ENCODE data around the gene ARSD. TPM values are rescaled to one million over a fixed set of nuclear protein-coding genes. Genes with fewer than 3 reads are reported as not detected.
"Not testable (repeated sequence)": the region's sequence is repeated elsewhere in the genome, so short reads cannot be mapped to it uniquely, and the experiment has no call there.

The ARSD gene
- total and polyA plus RNA-seq, 2 of the 8 experiments (the other 6 are each of a cell fraction or from before 2014, with no cell fraction given), result 1.8 to 3.2 TPM

- H3K27me3 ChIP-seq (replicated peaks in 1 of 4; ENCODE audit: control insufficient read depth in 3 of 4, extremely low read depth in 1 of 4, insufficient read depth in 3 of 4, low read length in 3 of 4); POLR2A ChIA-PET (ENCODE audit: partially characterized antibody); H2BK20ac ChIP-seq (ENCODE audit: low read length); H3K27ac ChIP-seq (ENCODE audit: low read depth, low read length); H2BK120ac ChIP-seq (replicated peaks; ENCODE audit: low read depth, low read length); H4K5ac ChIP-seq (ENCODE audit: insufficient read length, low read depth, low read length); H2AFZ ChIP-seq (ENCODE audit: low read length); H3K4me1 ChIP-seq (replicated peaks in 1 of 4; ENCODE audit: control insufficient read depth in 3 of 4, insufficient read depth in 4 of 4, low read length in 3 of 4); H4K91ac ChIP-seq (replicated peaks; ENCODE audit: insufficient read length, low read length); H4K8ac ChIP-seq (ENCODE audit: extremely low read depth, insufficient read depth, low read length); H3K18ac ChIP-seq (ENCODE audit: extremely low read depth, low read length); H2BK5ac ChIP-seq (ENCODE audit: low read depth, low read length); H3K23ac ChIP-seq (ENCODE audit: insufficient read length); H2BK15ac ChIP-seq (ENCODE audit: low read length); H3K9me3 ChIP-seq (ENCODE audit: insufficient read depth in 2 of 2, low read depth in 1 of 2, low read length in 1 of 2); H3K79me2 ChIP-seq (ENCODE audit: control insufficient read depth in 1 of 2, insufficient read depth in 2 of 2, low read length in 2 of 2); H3K14ac ChIP-seq (ENCODE audit: insufficient read length); H4K20me1 ChIP-seq (replicated peaks in 1 of 2; ENCODE audit: control insufficient read depth in 1 of 2, insufficient read depth in 2 of 2, low read length in 2 of 2); H2BK12ac ChIP-seq (ENCODE audit: low read depth, low read length); H3K79me1 ChIP-seq (ENCODE audit: low read depth, low read length); H3K4ac ChIP-seq (replicated peaks; ENCODE audit: insufficient read length, low read depth, low read length); H2AK5ac ChIP-seq (ENCODE audit: low read depth, low read length); H3K56ac ChIP-seq (replicated peaks; ENCODE audit: insufficient read length, low read depth, low read length); H3K9ac ChIP-seq (replicated peaks in 1 of 4; ENCODE audit: extremely low read depth in 1 of 4, low read depth in 3 of 4, low read length in 3 of 4); H3K23me2 ChIP-seq (ENCODE audit: low read depth, low read length); H3K36me3 ChIP-seq (ENCODE audit: control insufficient read depth in 2 of 4, insufficient read depth in 4 of 4, low read length in 3 of 4); H3K4me3 ChIP-seq (ENCODE audit: extremely low read depth in 1 of 4, insufficient read depth in 2 of 4, low read depth in 3 of 4, low read length in 4 of 4): not testable (repeated sequence)
- CTCF ChIA-PET (ENCODE audit: partially characterized antibody), result interaction anchor here (0.9 kb wide), 1 partner anchor 14 kb away, joined by 3 read pairs; no protein-coding TSS in a partner anchor
- 22% methylated on average over 10 of the region's 15 CpGs; no CpG with 5 or more reads in 1 of the 2 experiments for WGBS, 2 experiments (ENCODE audit: extremely low coverage in 1 of 2, insufficient coverage in 1 of 2, insufficient read length in 1 of 2, insufficient replicate concordance in 2 of 2, low coverage in 1 of 2, low lambda C conversion rate in 2 of 2, missing lambda C conversion rate in 1 of 2)
- FAIRE-seq, result peak; percentile 93
- H3K4me2 ChIP-seq (ENCODE audit: insufficient read depth in 1 of 2, low read depth in 2 of 2, low read length in 2 of 2), result peak overlapping the region in 1 of 2 experiments; percentile 34; a peak in 1 of 4 replicates
- DNase-seq (ENCODE audit: low read depth in 1 of 2, low spot score in 2 of 2), result peak; percentile 36 to 46
- TF ChIP-seq YY1 (IDR thresholded peaks at IDR 0.05; ENCODE audit: low read depth, low read length), result 0 out of 2 replicates have a peak, but pooled peaks have one; percentile 24
- TF ChIP-seq RAD21 (IDR thresholded peaks at IDR 0.05 in 1 of 2, conservative IDR thresholded peaks at IDR 0.05 in 1 of 2; ENCODE audit: low read depth in 2 of 2, low read length in 2 of 2), result peak; percentile 55 to 59
- TF ChIP-seq TEAD4 (IDR thresholded peaks at IDR 0.05; ENCODE audit: low read depth, low read length), result peak; percentile 66
- TF ChIP-seq, protein P1, sequence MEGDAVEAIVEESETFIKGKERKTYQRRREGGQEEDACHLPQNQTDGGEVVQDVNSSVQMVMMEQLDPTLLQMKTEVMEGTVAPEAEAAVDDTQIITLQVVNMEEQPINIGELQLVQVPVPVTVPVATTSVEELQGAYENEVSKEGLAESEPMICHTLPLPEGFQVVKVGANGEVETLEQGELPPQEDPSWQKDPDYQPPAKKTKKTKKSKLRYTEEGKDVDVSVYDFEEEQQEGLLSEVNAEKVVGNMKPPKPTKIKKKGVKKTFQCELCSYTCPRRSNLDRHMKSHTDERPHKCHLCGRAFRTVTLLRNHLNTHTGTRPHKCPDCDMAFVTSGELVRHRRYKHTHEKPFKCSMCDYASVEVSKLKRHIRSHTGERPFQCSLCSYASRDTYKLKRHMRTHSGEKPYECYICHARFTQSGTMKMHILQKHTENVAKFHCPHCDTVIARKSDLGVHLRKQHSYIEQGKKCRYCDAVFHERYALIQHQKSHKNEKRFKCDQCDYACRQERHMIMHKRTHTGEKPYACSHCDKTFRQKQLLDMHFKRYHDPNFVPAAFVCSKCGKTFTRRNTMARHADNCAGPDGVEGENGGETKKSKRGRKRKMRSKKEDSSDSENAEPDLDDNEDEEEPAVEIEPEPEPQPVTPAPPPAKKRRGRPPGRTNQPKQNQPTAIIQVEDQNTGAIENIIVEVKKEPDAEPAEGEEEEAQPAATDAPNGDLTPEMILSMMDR (IDR thresholded peaks at IDR 0.05; ENCODE audit: control extremely low read depth in 1 of 3, insufficient read depth in 1 of 3, low read depth in 1 of 3, low read length in 3 of 3), result peak; percentile 26 to 45 (median 33)
- TF ChIP-seq, protein P2, sequence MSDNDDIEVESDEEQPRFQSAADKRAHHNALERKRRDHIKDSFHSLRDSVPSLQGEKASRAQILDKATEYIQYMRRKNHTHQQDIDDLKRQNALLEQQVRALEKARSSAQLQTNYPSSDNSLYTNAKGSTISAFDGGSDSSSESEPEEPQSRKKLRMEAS (IDR thresholded peaks at IDR 0.05), result 0 out of 2 replicates have a peak, but pooled peaks have one; percentile 14
Measured at GRCh38 chrX:2889706-2890490, 39.2 kb downstream of the ARSD start.
